GM12864 (cell line): ENCODE data around the gene VPS18.

Source experiments
- DNase-seq: peaks from one replicate; pipeline ENCODE4 v3.0.0-alpha.2; 2011; ENCODE audit warnings: low read depth
- H3K4me3 ChIP-seq: 2 replicates; pipeline ENCODE4 v1.5.1; 2011; ENCODE audit warnings: mild to moderate bottlenecking, low read depth, low read length, control low read depth
- TF ChIP-seq, protein P1 (sequence below): IDR thresholded peaks from 2 replicates; pipeline ENCODE4 v1.5.1; 2011; ENCODE audit warnings: low read depth, mild to moderate bottlenecking, moderate library complexity, low read length, control low read depth, inconsistent platforms; ENCODE audit errors: missing control alignments

VPS18 gene

GRCh38 chr15:40892447-40893012 lies 1.7 kb upstream of the VPS18 start:
- TF ChIP-seq, protein P1, sequence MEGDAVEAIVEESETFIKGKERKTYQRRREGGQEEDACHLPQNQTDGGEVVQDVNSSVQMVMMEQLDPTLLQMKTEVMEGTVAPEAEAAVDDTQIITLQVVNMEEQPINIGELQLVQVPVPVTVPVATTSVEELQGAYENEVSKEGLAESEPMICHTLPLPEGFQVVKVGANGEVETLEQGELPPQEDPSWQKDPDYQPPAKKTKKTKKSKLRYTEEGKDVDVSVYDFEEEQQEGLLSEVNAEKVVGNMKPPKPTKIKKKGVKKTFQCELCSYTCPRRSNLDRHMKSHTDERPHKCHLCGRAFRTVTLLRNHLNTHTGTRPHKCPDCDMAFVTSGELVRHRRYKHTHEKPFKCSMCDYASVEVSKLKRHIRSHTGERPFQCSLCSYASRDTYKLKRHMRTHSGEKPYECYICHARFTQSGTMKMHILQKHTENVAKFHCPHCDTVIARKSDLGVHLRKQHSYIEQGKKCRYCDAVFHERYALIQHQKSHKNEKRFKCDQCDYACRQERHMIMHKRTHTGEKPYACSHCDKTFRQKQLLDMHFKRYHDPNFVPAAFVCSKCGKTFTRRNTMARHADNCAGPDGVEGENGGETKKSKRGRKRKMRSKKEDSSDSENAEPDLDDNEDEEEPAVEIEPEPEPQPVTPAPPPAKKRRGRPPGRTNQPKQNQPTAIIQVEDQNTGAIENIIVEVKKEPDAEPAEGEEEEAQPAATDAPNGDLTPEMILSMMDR = no peak
- H3K4me3 ChIP-seq = no peak overlapping the region
- no peak for DNase-seq

GRCh38 chr15:40893019-40893670 lies 1.1 kb upstream of the VPS18 start:
- H3K4me3 ChIP-seq = no peak overlapping the region
- TF ChIP-seq, protein P1 = no peak
- DNase-seq = no peak

DNA sequence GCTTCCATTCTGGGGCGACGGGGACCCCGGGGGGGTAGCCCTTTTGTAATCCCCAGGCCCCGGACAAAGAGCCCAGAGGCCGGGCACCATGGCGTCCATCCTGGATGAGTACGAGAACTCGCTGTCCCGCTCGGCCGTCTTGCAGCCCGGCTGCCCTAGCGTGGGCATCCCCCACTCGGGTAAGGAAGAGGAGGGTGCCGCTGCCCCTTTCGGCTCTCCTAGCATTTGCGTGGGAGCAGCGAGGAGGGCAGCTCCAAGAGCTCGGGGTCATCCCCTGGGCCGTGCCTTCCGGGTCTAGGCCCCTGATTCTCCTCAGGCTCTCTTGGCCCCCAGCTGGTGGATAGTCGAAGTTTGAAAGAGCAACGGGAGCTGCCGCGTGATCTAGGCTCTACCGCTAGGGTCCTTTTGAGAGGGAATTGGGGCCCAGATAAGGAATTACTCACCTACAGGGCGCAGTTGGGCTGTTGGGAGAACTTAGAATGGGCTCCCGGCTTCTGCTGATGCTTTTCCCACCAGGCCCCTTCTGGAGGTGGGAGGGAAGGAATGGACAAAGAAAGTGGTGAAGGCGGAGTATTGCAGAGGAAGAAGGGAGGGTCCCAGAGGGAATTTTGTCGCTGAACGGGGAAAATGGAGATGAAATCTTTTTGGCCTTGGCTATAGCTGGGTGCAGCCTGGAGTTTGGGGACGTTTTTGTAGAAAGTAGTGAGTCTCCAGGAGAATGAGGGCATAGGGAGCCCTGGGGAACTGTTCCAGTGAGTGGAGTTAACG lies 615 bp downstream of the VPS18 start:
- peak overlapping the region; percentile 65 for H3K4me3 ChIP-seq
- DNase-seq = no peak
- TF ChIP-seq, protein P1 = peak; percentile 71

DNA sequence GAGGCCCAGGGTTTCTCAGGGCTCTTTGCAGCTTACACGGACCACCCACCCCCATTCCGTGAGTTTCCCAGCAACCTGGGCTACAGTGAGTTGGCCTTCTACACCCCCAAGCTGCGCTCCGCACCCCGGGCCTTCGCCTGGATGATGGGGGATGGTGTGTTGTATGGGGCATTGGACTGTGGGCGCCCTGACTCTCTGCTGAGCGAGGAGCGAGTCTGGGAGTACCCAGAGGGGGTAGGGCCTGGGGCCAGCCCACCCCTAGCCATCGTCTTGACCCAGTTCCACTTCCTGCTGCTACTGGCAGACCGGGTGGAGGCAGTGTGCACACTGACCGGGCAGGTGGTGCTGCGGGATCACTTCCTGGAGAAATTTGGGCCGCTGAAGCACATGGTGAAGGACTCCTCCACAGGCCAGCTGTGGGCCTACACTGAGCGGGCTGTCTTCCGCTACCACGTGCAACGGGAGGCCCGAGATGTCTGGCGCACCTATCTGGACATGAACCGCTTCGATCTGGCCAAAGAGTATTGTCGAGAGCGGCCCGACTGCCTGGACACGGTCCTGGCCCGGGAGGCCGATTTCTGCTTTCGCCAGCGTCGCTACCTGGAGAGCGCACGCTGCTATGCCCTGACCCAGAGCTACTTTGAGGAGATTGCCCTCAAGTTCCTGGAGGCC lies 5.4 kb downstream of the VPS18 start:
- H3K4me3 ChIP-seq = no peak overlapping the region
- DNase-seq = no peak
- TF ChIP-seq, protein P1 = no peak

DNA sequence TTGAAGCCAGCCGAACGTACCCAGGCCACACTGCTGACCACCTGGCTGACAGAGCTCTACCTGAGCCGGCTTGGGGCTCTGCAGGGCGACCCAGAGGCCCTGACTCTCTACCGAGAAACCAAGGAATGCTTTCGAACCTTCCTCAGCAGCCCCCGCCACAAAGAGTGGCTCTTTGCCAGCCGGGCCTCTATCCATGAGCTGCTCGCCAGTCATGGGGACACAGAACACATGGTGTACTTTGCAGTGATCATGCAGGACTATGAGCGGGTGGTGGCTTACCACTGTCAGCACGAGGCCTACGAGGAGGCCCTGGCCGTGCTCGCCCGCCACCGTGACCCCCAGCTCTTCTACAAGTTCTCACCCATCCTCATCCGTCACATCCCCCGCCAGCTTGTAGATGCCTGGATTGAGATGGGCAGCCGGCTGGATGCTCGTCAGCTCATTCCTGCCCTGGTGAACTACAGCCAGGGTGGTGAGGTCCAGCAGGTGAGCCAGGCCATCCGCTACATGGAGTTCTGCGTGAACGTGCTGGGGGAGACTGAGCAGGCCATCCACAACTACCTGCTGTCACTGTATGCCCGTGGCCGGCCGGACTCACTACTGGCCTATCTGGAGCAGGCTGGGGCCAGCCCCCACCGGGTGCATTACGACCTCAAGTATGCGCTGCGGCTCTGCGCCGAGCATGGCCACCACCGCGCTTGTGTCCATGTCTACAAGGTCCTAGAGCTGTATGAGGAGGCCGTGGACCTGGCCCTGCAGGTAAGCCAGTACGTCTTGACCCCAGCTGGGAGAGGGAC lies 6.2 kb downstream of the VPS18 start:
- DNase-seq = no peak
- TF ChIP-seq, protein P1 = no peak
- H3K4me3 ChIP-seq = no peak overlapping the region

DNA sequence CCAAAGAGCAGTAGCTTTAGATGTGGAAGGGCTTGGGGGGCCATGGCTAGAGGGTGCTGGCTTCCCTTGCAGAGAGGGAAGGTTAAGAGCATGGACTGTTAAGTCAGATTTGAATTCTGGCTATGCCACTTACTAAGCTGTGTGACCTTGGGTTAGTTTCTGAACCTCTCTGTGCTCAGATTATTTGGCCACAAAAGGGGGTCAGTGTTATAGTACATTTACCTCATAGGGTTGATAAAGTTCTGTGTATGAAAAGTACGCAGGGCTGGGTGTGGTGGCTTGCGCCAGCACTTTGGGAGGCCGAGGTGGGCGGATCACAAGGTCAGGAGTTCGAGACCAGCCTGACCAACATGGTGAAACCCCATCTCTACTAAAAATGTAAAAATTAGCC lies 6.8 kb downstream of the VPS18 start:
- TF ChIP-seq, protein P1 = no peak
- no peak for DNase-seq
- no peak overlapping the region for H3K4me3 ChIP-seq
